Heart right ventricle (tissue), 16 donors: Measurements from ENCODE around the gene MAP3K5. TPM values are rescaled to one million over a fixed set of nuclear protein-coding genes. Genes with fewer than 3 reads are reported as not detected.

ENCODE experiments used
- ATAC-seq, 8 donors: fragments of 200-7000 bp; cut with Tn5 transposase; one replicate each; pipeline ENCODE4 v1.9.1; 2020; ENCODE audit warnings: mild to moderate bottlenecking in 8 of 8, moderate library complexity in 8 of 8, moderate number of reproducible peaks in 1 of 8
- DNase-seq, 2 donors: peaks; one replicate each; pipeline ENCODE4 v3.0.0-alpha.2; 2020
- H3K27ac ChIP-seq, 10 donors: fragments of 200-600 bp; sonication (generic) in 2 of 10; one replicate each; pipeline versions ENCODE4 v1.5.0 to v1.8.0; 2020 to 2022; ENCODE audit warnings: mild to moderate bottlenecking in 3 of 10
- H3K27me3 ChIP-seq, 7 donors: fragments of 200-600 bp; one replicate each; pipeline ENCODE4 v1.8.0; 2021 to 2022; ENCODE audit warnings: mild to moderate bottlenecking in 2 of 7
- H3K36me3 ChIP-seq, 9 donors: fragments of 200-600 bp; sonication (generic) in 1 of 9; one replicate each; pipeline versions ENCODE4 v1.5.0 to v1.8.0; 2020 to 2022; ENCODE audit warnings: mild to moderate bottlenecking in 2 of 9
- H3K4me1 ChIP-seq, 9 donors: fragments of 200-600 bp; sonication (generic) in 1 of 9; one replicate each; pipeline versions ENCODE4 v1.5.0 to v1.8.0; 2020 to 2022; ENCODE audit warnings: mild to moderate bottlenecking in 4 of 9
- H3K4me3 ChIP-seq, 10 donors: fragments of 200-600 bp; sonication (generic) in 2 of 10; one replicate each; pipeline versions ENCODE4 v1.5.0 to v1.8.0; 2020 to 2022; ENCODE audit warnings: mild to moderate bottlenecking in 7 of 10, moderate library complexity in 2 of 10
- H3K9me3 ChIP-seq, 11 donors: fragments of 200-600 bp in 10 of 11; sonication (generic) in 2 of 11; one replicate each; pipeline versions ENCODE4 v1.5.0 to v1.8.0; 2013 to 2022; ENCODE audit warnings: mild to moderate bottlenecking in 2 of 11, control low read depth in 1 of 11, moderate library complexity in 1 of 11
- CTCF ChIP-seq, 9 donors: fragments of 200-600 bp; sonication (generic) in 2 of 9; IDR thresholded peaks; one replicate each; pipeline versions ENCODE4 v1.5.0 to v1.8.0; 2021 to 2022; ENCODE audit warnings: antibody characterized with exemption in 9 of 9, mild to moderate bottlenecking in 5 of 9, moderate library complexity in 1 of 9
- WGBS, 2 donors: extraction: QIAGEN DNeasy Blood & Tissue Kit; methylation state at CpG; one replicate each; pipeline ENCODE4 v1.1.7; 2013; ENCODE audit warnings: inconsistent platforms in 1 of 2; 5-methylcytosine and 5-hydroxymethylcytosine counted together
- intact Hi-C, 10 donors: fragments of 100-400 bp; cut with DNase I; formaldehyde crosslinking; loops; one replicate each; pipeline versions ENCODE4 v1.11.1 to v1.14.2; 2022
- polyA plus RNA-seq, 2 donors: library from polyadenylated mRNA; stranded (reverse); fragments of 200-250 nt; gene quantifications; one replicate each; pipeline ENCODE4 v1.2.3, GENCODE V29; 2013
- total RNA-seq, 10 donors: library from RNA; stranded (reverse); fragmentation: NEBNext Ultra II Directional in 3 of 10; extraction: Animal tissue kit (Norgen Biotek cat#: 25700) in 3 of 10; gene quantifications; one replicate each; pipeline versions ENCODE4 v1.2.1 to v1.2.4, GENCODE V29; 2021 to 2023
- donor health status: Arrhythmogenic right ventricular cardiomyopathy.
- donor health status: ischemic (EF 13 %, LVEDD 7.1; RV severe dilation, severe dysfunction).
- donor health status: healthy with polysubstance abuse.
- donor health status: DM: no; HTN: yes; CAD: no.
- donor health status: DM: no; HTN: no; CAD: no.
- donor health status: ischemic (EF 25% LVEDD 6.9; RV normal size, moderate dysfunction).
- donor health status: ischemic (EF 25% LVEDD 5.7; RV mildly dilated, moderate dysfunction).
- donor health status: healthy.
- donor health status: DM: yes; HTN: yes; CAD: no.
- donor health status: Ischemic cardiomyopathy.
- donor health status: ischemic (EF 35%, LVEDD 5.7; RV mildly dilated, moderate dysfunction).
- donor health status: nonischemic (EF 11% LVEDD 7.7; RV severe dilation, severe dysfunction).
- donor health status: DM: yes; HTN: yes; CAD: no.
- donor health status: PGD.
- donor health status: ischemic (EF 29% LVEDD 5.4; RV normal size, mild dysfunction).
- donor health status: nonischemic (EF 23%, LVEDD 6.1; RV moderate dilation, normal function).

The MAP3K5 gene
- total and polyA plus RNA-seq, 12 donors = 5.1 to 35.7 (median 27.8) TPM

DNA sequence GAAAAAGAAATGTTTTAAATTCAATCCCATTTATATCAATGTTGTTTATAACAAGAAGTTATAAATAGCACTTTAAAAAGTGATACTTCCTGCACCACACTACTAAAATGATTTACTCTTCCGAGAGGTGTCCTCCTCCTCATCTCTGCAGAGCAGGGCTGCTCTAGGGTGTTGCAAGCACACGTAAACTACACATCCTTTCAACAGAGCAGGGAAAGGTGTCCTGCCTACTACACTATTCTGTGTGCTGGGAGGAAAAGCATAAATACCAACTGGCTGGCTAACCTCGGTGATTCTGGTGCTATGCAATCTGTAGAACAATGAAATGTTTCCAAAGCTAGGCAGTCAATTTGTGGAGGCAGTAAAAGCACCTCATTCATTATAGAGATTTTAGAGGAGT is 152.6 kb downstream of the MAP3K5 start:
- H3K4me1 ChIP-seq = peaks cover 0 to 21% (median 14%) of the 10 kb centered on the region in 9 donors
- H3K36me3 ChIP-seq = peaks cover 0 to 52% (median 0%) of the 10 kb centered on the region in 9 donors
- DNase-seq = no peak
- no peak overlapping the region for H3K4me3 ChIP-seq
- H3K27ac ChIP-seq = no peak overlapping the region
- H3K27me3 ChIP-seq = no peaks in the 10 kb centered on the region
- intact Hi-C loops = loop anchor here in 1 of 10 donors (10.0 kb wide), 1 partner anchor 75 kb away; no protein-coding TSS in a partner anchor
- no peaks in the 10 kb centered on the region for H3K9me3 ChIP-seq
- TF ChIP-seq CTCF (IDR thresholded peaks at IDR 0.05) = no peak
- WGBS, 2 donors = 78 to 80% methylated on average over 3 of the region's 3 CpGs
- ATAC-seq = no peak

- Histone ChIP-seq H3K4me1 (no peaks in the 10 kb centered on the region), H3K27me3 (no peaks in the 10 kb centered on the region), H3K27ac (no peak overlapping the region), H3K36me3 (peaks cover 0 to 68% (median 0%) of the 10 kb centered on the region in 9 donors), H3K9me3 (no peaks in the 10 kb centered on the region), H3K4me3 (no peak overlapping the region)
- TF ChIP-seq CTCF (IDR thresholded peaks at IDR 0.05) = no peak
- ATAC-seq = no peak
- no peak for DNase-seq
- intact Hi-C loops = no loop called here
- WGBS, 2 donors = 94 to 95% methylated on average over 4 of the region's 4 CpGs
Measured at GRCh38 chr6:136635615-136636014, 156.7 kb downstream of the MAP3K5 start.

GRCh38 chr6:136633355-136633754 is 158.9 kb downstream of the MAP3K5 start:
- Histone ChIP-seq H3K9me3 (no peaks in the 10 kb centered on the region), H3K4me1 (no peaks in the 10 kb centered on the region), H3K36me3 (peaks cover 0 to 75% (median 0%) of the 10 kb centered on the region in 9 donors), H3K27me3 (no peaks in the 10 kb centered on the region), H3K27ac (no peak overlapping the region), H3K4me3 (no peak overlapping the region)
- no peak for DNase-seq
- TF ChIP-seq CTCF (IDR thresholded peaks at IDR 0.05) = no peak
- ATAC-seq = no peak
- 75 to 82% methylated on average over 1 of the region's 1 CpG for WGBS, 2 donors
- intact Hi-C loops = no loop called here

DNA sequence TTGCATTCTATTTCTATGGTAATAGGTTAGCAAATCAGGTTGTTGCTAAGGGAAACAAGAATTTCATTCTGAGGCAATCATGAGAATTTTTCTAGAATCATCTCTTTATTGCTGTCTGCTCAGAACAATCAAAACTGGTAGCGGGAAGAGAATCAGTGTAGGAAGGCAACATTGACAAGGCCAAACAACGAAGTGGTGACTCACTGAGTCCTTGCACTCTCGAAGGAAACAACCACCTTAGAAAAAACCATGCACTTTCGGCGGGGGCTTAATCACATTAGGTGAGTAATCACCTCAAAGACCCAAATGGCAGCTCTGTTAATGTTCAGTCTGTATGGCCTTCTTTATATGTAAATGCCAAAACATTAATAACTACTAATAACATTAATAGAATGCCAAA is 163.3 kb downstream of the MAP3K5 start:
- no peaks in the 10 kb centered on the region for H3K27me3 ChIP-seq
- DNase-seq = no peak

More for the DNA sequence above, 163.3 kb downstream of the MAP3K5 start:
- no peaks in the 10 kb centered on the region for H3K4me1 ChIP-seq
- H3K4me3 ChIP-seq = no peak overlapping the region
- no peak for TF ChIP-seq CTCF (IDR thresholded peaks at IDR 0.05)
- no peaks in the 10 kb centered on the region for H3K9me3 ChIP-seq
- intact Hi-C loops = no loop called here
- H3K36me3 ChIP-seq = peaks cover 0 to 53% (median 0%) of the 10 kb centered on the region in 9 donors
- WGBS, 2 donors = 88 to 92% methylated on average over 5 of the region's 5 CpGs
- H3K27ac ChIP-seq = no peak overlapping the region
- no peak for ATAC-seq
